HCT116 (cell line): ENCODE measurements around the gene KLHDC4. TPM values are rescaled to one million over a fixed set of nuclear protein-coding genes. Genes with fewer than 3 reads are reported as not detected.

Experiments used
- ATAC-seq: fragments of 200-7000 bp; cut with Tn5 transposase; 2 replicates; pipeline ENCODE4 v1.9.1; 2020; ENCODE audit warnings: mild to moderate bottlenecking, moderate library complexity
- BruUV-seq: library from RNA; stranded (reverse); fragments of 400-500 nt; replicated peaks from 2 replicates; lab custom pipeline; 2021; lab: Mats Ljungman, UMichigan
- CTCF ChIA-PET: fragments of 300-600 bp; sonication (Branson Sonifier 250); formaldehyde crosslinking; loops from one replicate; lab custom pipeline; 2021; ENCODE audit warnings: antibody characterized with exemption; lab: Charles Lee
- POLR2A ChIA-PET: fragments of 300-600, 350-600 bp; sonication (Branson Sonifier 250); formaldehyde crosslinking; loops from one replicate; lab custom pipeline; 2021; ENCODE audit warnings: antibody characterized with exemption; lab: Charles Lee
- RAD21 ChIA-PET, 2 experiments: fragments of 300-600 bp; sonication (Branson Sonifier 250); formaldehyde crosslinking; loops; one replicate each; lab custom pipeline; 2023; ENCODE audit warnings: low total read pairs in 2 of 2; ENCODE audit not compliant: uncharacterized antibody in 2 of 2, unreplicated experiment in 2 of 2, low non-redundant PET in 1 of 2; lab: Charles Lee
- DNase-seq: peaks from one replicate; pipeline ENCODE4 v3.0.0-alpha.2; 2010; ENCODE audit warnings: low read depth, low spot score
- H2AFZ ChIP-seq: fragments of 200-600 bp; shearing (Covaris generic), sonication (generic); 2 replicates; pipeline ENCODE4 v1.6.1; 2017; ENCODE audit warnings: low read depth, mixed run types, mixed read lengths, antibody characterized with exemption, low read length; ENCODE audit not compliant: poor library complexity, severe bottlenecking
- H3K27ac ChIP-seq: 2 replicates; pipeline ENCODE4 v1.5.1; 2012; ENCODE audit warnings: low read depth, low read length
- H3K27me3 ChIP-seq: fragments of 200-600 bp; sonication (generic); 2 replicates; pipeline ENCODE4 v1.6.1; 2016; ENCODE audit warnings: mixed run types, low read length, mixed read lengths; ENCODE audit not compliant: insufficient read depth
- H3K36me3 ChIP-seq, 2 experiments: fragments of 200-500 bp in 1 of 2; fragments of 200-600 bp in 1 of 2; sonication (Bioruptor generic) in 1 of 2; sonication (generic) in 1 of 2; 2 replicates each; pipeline versions ENCODE4 v1.5.1 to v1.6.1; 2014 to 2016; ENCODE audit warnings: low read length in 2 of 2, inconsistent platforms in 1 of 2, mixed read lengths in 1 of 2, mixed run types in 1 of 2; ENCODE audit not compliant: insufficient read depth in 2 of 2, control insufficient read depth in 1 of 2
- H3K4me1 ChIP-seq, 2 experiments: fragments of 200-600 bp in 1 of 2; sonication (generic) in 1 of 2; 2 replicates each; pipeline versions ENCODE4 v1.5.1 to v1.6.1; 2012 to 2017; ENCODE audit warnings: low read length in 2 of 2, inconsistent platforms in 1 of 2, mild to moderate bottlenecking in 1 of 2, mixed read lengths in 1 of 2, mixed run types in 1 of 2, moderate library complexity in 1 of 2; ENCODE audit not compliant: insufficient read depth in 2 of 2, control insufficient read depth in 1 of 2
- H3K4me2 ChIP-seq: fragments of 200-600 bp; sonication (generic); 2 replicates; pipeline ENCODE4 v1.6.1; 2017; ENCODE audit warnings: mixed run types, low read length, mixed read lengths
- H3K4me3 ChIP-seq, 2 experiments: fragments of 200-600 bp in 1 of 2; sonication (generic) in 1 of 2; replicated peaks in 1 of 2; 2 replicates each; pipeline ENCODE4 v1.5.1; 2011 to 2016; ENCODE audit warnings: low read length in 2 of 2, control low read depth in 1 of 2, low read depth in 1 of 2, mild to moderate bottlenecking in 1 of 2, mixed read lengths in 1 of 2, mixed run types in 1 of 2
- H3K79me2 ChIP-seq: fragments of 200-600 bp; sonication (generic); 2 replicates; pipeline ENCODE4 v1.6.1; 2017; ENCODE audit warnings: mild to moderate bottlenecking, mixed run types, low read length, moderate library complexity, mixed read lengths; ENCODE audit not compliant: insufficient read depth
- H3K9ac ChIP-seq: fragments of 200-600 bp; sonication (generic); 2 replicates; pipeline ENCODE4 v1.6.1; 2016; ENCODE audit warnings: low read length, mixed read lengths
- H3K9me2 ChIP-seq: fragments of 200-600 bp; sonication (generic), shearing (Covaris generic); 2 replicates; pipeline ENCODE4 v1.6.1; 2017; ENCODE audit warnings: mixed run types, mild to moderate bottlenecking, moderate library complexity; ENCODE audit not compliant: insufficient read depth
- H3K9me3 ChIP-seq, 2 experiments: fragments of 200-500 bp in 1 of 2; fragments of 200-600 bp in 1 of 2; sonication (Bioruptor generic) in 1 of 2; sonication (generic) in 1 of 2; 2 replicates each; pipeline ENCODE4 v1.6.1; 2014 to 2017; ENCODE audit warnings: low read length in 2 of 2, mixed read lengths in 2 of 2, inconsistent platforms in 1 of 2, low read depth in 1 of 2, mild to moderate bottlenecking in 1 of 2, mixed run types in 1 of 2, moderate library complexity in 1 of 2; ENCODE audit not compliant: control insufficient read depth in 1 of 2, insufficient read depth in 1 of 2
- H4K20me1 ChIP-seq: fragments of 200-600 bp; sonication (generic), shearing (Covaris generic); 2 replicates; pipeline ENCODE4 v1.6.1; 2017; ENCODE audit warnings: mixed run types, mild to moderate bottlenecking, moderate library complexity; ENCODE audit not compliant: insufficient read depth
- ATF3 ChIP-seq: IDR thresholded peaks from 2 replicates; pipeline ENCODE4 v1.6.1; 2012
- CBX3 ChIP-seq: IDR thresholded peaks from 2 replicates; pipeline ENCODE4 v1.6.1; 2012; ENCODE audit warnings: low read depth
- CEBPB ChIP-seq: IDR thresholded peaks from 2 replicates; pipeline ENCODE4 v1.6.1; 2012; ENCODE audit warnings: low read depth
- CTCF ChIP-seq, 3 experiments: fragments of 200-600 bp in 1 of 3; sonication (generic) in 1 of 3; IDR thresholded peaks in 2 of 3; conservative IDR thresholded peaks in 1 of 3; 2 replicates each; pipeline ENCODE4 v1.5.1; 2012 to 2017; ENCODE audit warnings: low read depth in 2 of 3, low read length in 2 of 3, antibody characterized with exemption in 1 of 3, borderline replicate concordance in 1 of 3, control low read depth in 1 of 3, mild to moderate bottlenecking in 1 of 3, mixed read lengths in 1 of 3, mixed run types in 1 of 3, moderate library complexity in 1 of 3; ENCODE audit not compliant: insufficient read depth in 1 of 3
- EGR1 ChIP-seq: IDR thresholded peaks from 2 replicates; pipeline ENCODE4 v1.6.1; 2012; ENCODE audit warnings: low read depth
- EZH2 ChIP-seq: fragments of 200-600 bp; sonication (generic); IDR thresholded peaks from 2 replicates; pipeline ENCODE4 v1.6.1; 2017; ENCODE audit warnings: antibody characterized with exemption, mixed run types
- JUND ChIP-seq: IDR thresholded peaks from 2 replicates; pipeline ENCODE4 v1.6.1; 2012
- POLR2A ChIP-seq: IDR thresholded peaks from 2 replicates; pipeline ENCODE4 v1.7.0; 2011; ENCODE audit warnings: borderline replicate concordance; ENCODE audit not compliant: insufficient read depth, insufficient read length; ENCODE audit errors: extremely low read depth
- POLR2AphosphoS5 ChIP-seq: IDR thresholded peaks from 2 replicates; pipeline ENCODE4 v1.6.1; 2011; ENCODE audit warnings: mild to moderate bottlenecking, low read depth, low read length, moderate library complexity
- REST ChIP-seq: IDR thresholded peaks from 2 replicates; pipeline ENCODE4 v1.6.1; 2012; ENCODE audit warnings: low read depth
- SP1 ChIP-seq: IDR thresholded peaks from 2 replicates; pipeline ENCODE4 v1.6.1; 2012; ENCODE audit warnings: low read depth
- ZBTB33 ChIP-seq: IDR thresholded peaks from 2 replicates; pipeline ENCODE4 v1.6.1; 2011; ENCODE audit warnings: mild to moderate bottlenecking, low read length, moderate library complexity; ENCODE audit not compliant: insufficient replicate concordance; ENCODE audit errors: extremely low read depth
- ZFX ChIP-seq: fragments of 450-650 bp; IDR thresholded peaks from 2 replicates; pipeline ENCODE4 v1.6.1; 2017
- ZNF274 ChIP-seq: fragments of 200-500 bp; sonication (Bioruptor generic); IDR thresholded peaks from 2 replicates; pipeline ENCODE4 v1.6.1; 2014; ENCODE audit warnings: mild to moderate bottlenecking, low read depth, low read length, inconsistent platforms
- intact Hi-C: fragments of 100-400 bp; cut with micrococcal nuclease; formaldehyde crosslinking; loops from 2 replicates; pipeline ENCODE4 v1.10.0; 2022
- total RNA-seq: library from RNA; stranded (reverse); gene quantifications from one replicate; pipeline ENCODE4 v1.2.1, GENCODE V29; 2021; ENCODE audit not compliant: unreplicated experiment

The KLHDC4 gene
- total RNA-seq, 1 experiment from 2014 or later = 107 TPM

GRCh38 chr16:87667946-87668345, 97.8 kb downstream of the KLHDC4 start:
- RAD21 ChIA-PET = no interaction called here
- no peak for ATAC-seq
- no peak for TF ChIP-seq ZFX
- TF ChIP-seq ZNF274 = no peak
- TF ChIP-seq CBX3 = no peak
- Histone ChIP-seq H2AFZ (no peak overlapping the region), H3K4me3 (no peak overlapping the region), H3K36me3 (no peaks in the 10 kb centered on the region), H3K4me2 (no peak overlapping the region), H3K9ac (no peak overlapping the region), H3K79me2 (no peaks in the 10 kb centered on the region), H3K27ac (no peak overlapping the region), H3K9me3 (no peaks in the 10 kb centered on the region), H3K4me1 (peaks cover 0 to 10% of the 10 kb centered on the region in 2 experiments; a peak in 3 of 4 replicates), H3K27me3 (no peaks in the 10 kb centered on the region), H3K9me2 (no peaks in the 10 kb centered on the region), H4K20me1 (no peaks in the 10 kb centered on the region)
- no TSS peak for BruUV-seq
- DNase-seq = no peak
- intact Hi-C loops = no loop called here
- CTCF ChIA-PET = no interaction called here
- POLR2A ChIA-PET = no interaction called here

GRCh38 chr16:87667443-87667842, 98.3 kb downstream of the KLHDC4 start:
- Histone ChIP-seq H3K27ac (no peak overlapping the region), H3K4me1 (peaks cover 0 to 10% of the 10 kb centered on the region in 2 experiments; a peak in 3 of 4 replicates), H3K79me2 (no peaks in the 10 kb centered on the region), H3K9me2 (no peaks in the 10 kb centered on the region), H3K9me3 (no peaks in the 10 kb centered on the region), H2AFZ (no peak overlapping the region), H3K9ac (no peak overlapping the region), H4K20me1 (no peaks in the 10 kb centered on the region), H3K36me3 (no peaks in the 10 kb centered on the region), H3K27me3 (no peaks in the 10 kb centered on the region), H3K4me3 (no peak overlapping the region), H3K4me2 (no peak overlapping the region)
- BruUV-seq = no TSS peak
- ChIA-PET RAD21 (no interaction called here), POLR2A (no interaction called here), CTCF (no interaction called here)
- intact Hi-C loops = no loop called here
- DNase-seq = no peak
- no peak for ATAC-seq
- TF ChIP-seq ZBTB33 = no peak
- TF ChIP-seq JUND = no peak
- no peak for TF ChIP-seq SP1
- no peak for TF ChIP-seq POLR2AphosphoS5
- no peak for TF ChIP-seq POLR2A
- no peak for TF ChIP-seq CBX3
- no peak for TF ChIP-seq EZH2
- no peak for TF ChIP-seq REST
- TF ChIP-seq EGR1 = no peak
- no peak for TF ChIP-seq ZFX
- no peak for TF ChIP-seq ATF3
- no peak for TF ChIP-seq CTCF (IDR thresholded peaks at IDR 0.05 in 2 of 3, conservative IDR thresholded peaks at IDR 0.05 in 1 of 3; ENCODE audit: borderline replicate concordance in 1 of 3, insufficient read depth in 1 of 3, low read depth in 2 of 3, low read length in 2 of 3)
- TF ChIP-seq CEBPB = no peak
